PC-3 (cell line): ENCODE measurements around the gene PLAAT2. TPM values are rescaled to one million over a fixed set of nuclear protein-coding genes. Genes with fewer than 3 reads are reported as not detected.

Source experiments
- ATAC-seq: fragments of 200-7000 bp; cut with Tn5 transposase; 2 replicates; pipeline ENCODE4 v1.9.1; 2020; ENCODE audit warnings: mild to moderate bottlenecking, moderate library complexity
- BruUV-seq: library from RNA; stranded (reverse); fragments of 400-500 nt; replicated peaks from 2 replicates; lab custom pipeline; 2021; lab: Mats Ljungman, UMichigan
- CTCF ChIA-PET: fragments of 300-600 bp; sonication (Branson Sonifier 250); formaldehyde crosslinking; loops from one replicate; lab custom pipeline; 2022; ENCODE audit warnings: antibody characterized with exemption; lab: Charles Lee
- POLR2A ChIA-PET: fragments of 300-600 bp; sonication (Branson Sonifier 250); formaldehyde crosslinking; loops from one replicate; lab custom pipeline; 2022; ENCODE audit warnings: antibody characterized with exemption; ENCODE audit not compliant: unreplicated experiment; lab: Charles Lee
- DNase-seq: peaks from one replicate; pipeline ENCODE4 v3.0.0-alpha.2; 2015
- H2AFZ ChIP-seq: fragments of 300-600 bp; sonication (generic); 2 replicates; pipeline ENCODE4 v1.6.0; 2016; ENCODE audit warnings: antibody characterized with exemption, low read length
- H3F3A ChIP-seq: fragments of 300-600 bp; sonication (generic); one replicate; pipeline ENCODE4 v1.6.0; 2017; ENCODE audit warnings: antibody characterized with exemption, low read length, control low read depth, mild to moderate bottlenecking; ENCODE audit not compliant: unreplicated experiment
- H3K27ac ChIP-seq: fragments of 300-600 bp; sonication (generic); 2 replicates; pipeline ENCODE4 v1.5.1; 2016; ENCODE audit warnings: mild to moderate bottlenecking, low read length
- H3K27me3 ChIP-seq: fragments of 300-600 bp; sonication (generic); 2 replicates; pipeline ENCODE4 v1.6.1; 2016; ENCODE audit warnings: low read length, mixed read lengths
- H3K36me3 ChIP-seq: fragments of 300-600 bp; sonication (generic); 2 replicates; pipeline ENCODE4 v1.6.1; 2016; ENCODE audit warnings: low read depth, mixed run types, low read length, mixed read lengths
- H3K4me1 ChIP-seq: fragments of 300-600 bp; sonication (generic); 2 replicates; pipeline ENCODE4 v1.5.1; 2016; ENCODE audit warnings: low read length; ENCODE audit not compliant: insufficient read depth
- H3K4me2 ChIP-seq: fragments of 300-600 bp; sonication (generic); 2 replicates; pipeline ENCODE4 v1.6.0; 2016; ENCODE audit warnings: low read length
- H3K4me3 ChIP-seq: fragments of 300-600 bp; sonication (generic); 2 replicates; pipeline ENCODE4 v1.5.1; 2016; ENCODE audit warnings: mild to moderate bottlenecking, low read length, mixed read lengths
- H3K79me2 ChIP-seq: fragments of 300-600 bp; sonication (generic); 2 replicates; pipeline ENCODE4 v1.6.1; 2017; ENCODE audit warnings: low read length, mixed read lengths
- H3K9ac ChIP-seq: fragments of 300-600 bp; sonication (generic); 2 replicates; pipeline ENCODE4 v1.6.0; 2016; ENCODE audit warnings: mild to moderate bottlenecking, low read length
- H3K9me2 ChIP-seq: fragments of 300-600 bp; sonication (generic); replicated peaks from 2 replicates; pipeline ENCODE4 v1.6.1; 2016; ENCODE audit warnings: mixed run types, low read length, mixed read lengths
- H3K9me3 ChIP-seq: fragments of 300-600 bp; sonication (generic); 2 replicates; pipeline ENCODE4 v1.6.1; 2016; ENCODE audit warnings: low read length, mixed read lengths
- H4K20me1 ChIP-seq: fragments of 300-600 bp; sonication (generic); 2 replicates; pipeline ENCODE4 v1.6.1; 2016; ENCODE audit warnings: low read length, mixed read lengths
- CTCF ChIP-seq: fragments of 300-600 bp; sonication (generic); conservative IDR thresholded peaks from 2 replicates; pipeline ENCODE4 v1.5.1; 2017; ENCODE audit warnings: antibody characterized with exemption, low read depth, mild to moderate bottlenecking, low read length
- EZH2 ChIP-seq: fragments of 300-600 bp; sonication (generic); IDR thresholded peaks from one replicate; pipeline ENCODE4 v1.6.1; 2017; ENCODE audit warnings: antibody characterized with exemption, mild to moderate bottlenecking, low read length; ENCODE audit not compliant: unreplicated experiment
- EZH2phosphoT487 ChIP-seq: fragments of 300-600 bp; sonication (generic); IDR thresholded peaks from 2 replicates; pipeline ENCODE4 v1.6.1; 2018; ENCODE audit warnings: mild to moderate bottlenecking, antibody characterized with exemption, low read length, borderline replicate concordance
- intact Hi-C: fragments of 100-400 bp; cut with micrococcal nuclease; formaldehyde crosslinking; loops from 2 replicates; pipeline ENCODE4 v1.9.0; 2023
- total RNA-seq: library from RNA; depleted of rRNA; stranded (reverse); fragments of >200 nt; gene quantifications from 2 replicates; pipeline ENCODE4 v1.2.3, GENCODE V29; 2014

Gene PLAAT2
- total RNA-seq, 1 experiment from 2014 or later, result 5.6 TPM

GRCh38 chr11:63611395-63611747 is 48.2 kb upstream of the PLAAT2 start:
- DNase-seq (no peak), ATAC-seq (no peak)
- POLR2A ChIA-PET, result no interaction called here
- no peaks in the 10 kb centered on the region for H3K9me2 ChIP-seq
- no TSS peak for BruUV-seq
- H3K79me2 ChIP-seq, result peaks cover 62% of the 10 kb centered on the region
- no peaks in the 10 kb centered on the region for H3K9me3 ChIP-seq
- H3K27ac ChIP-seq, result no peak overlapping the region
- H2AFZ ChIP-seq, result no peak overlapping the region
- no peaks in the 10 kb centered on the region for H3K36me3 ChIP-seq
- H3K4me3 ChIP-seq, result no peak overlapping the region
- H3K4me2 ChIP-seq, result no peak overlapping the region; the same call in 1 of the 2 replicates
- CTCF ChIA-PET, result no interaction called here
- H4K20me1 ChIP-seq, result no peaks in the 10 kb centered on the region
- no peaks in the 10 kb centered on the region for H3K27me3 ChIP-seq
- H3F3A ChIP-seq, result no peaks in the 10 kb centered on the region
- no peak for TF ChIP-seq CTCF
- no peak for TF ChIP-seq EZH2
- no peak for TF ChIP-seq EZH2phosphoT487
- no peak overlapping the region for H3K9ac ChIP-seq
- intact Hi-C loops, result loop anchor here (5.0 kb wide), 1 partner anchor 44 kb away; no protein-coding TSS in a partner anchor
- peaks cover 4% of the 10 kb centered on the region; the same call in 1 of the 2 replicates for H3K4me1 ChIP-seq

- TF ChIP-seq CTCF, result no peak
- no peak for TF ChIP-seq EZH2
- no peak for TF ChIP-seq EZH2phosphoT487
- H3K9me3 ChIP-seq, result no peaks in the 10 kb centered on the region
- peaks cover 4% of the 10 kb centered on the region; the same call in 1 of the 2 replicates for H3K4me1 ChIP-seq
- H3K4me3 ChIP-seq, result no peak overlapping the region
- no peak overlapping the region for H3K4me2 ChIP-seq
- H3F3A ChIP-seq, result no peaks in the 10 kb centered on the region
- no peak overlapping the region for H3K27ac ChIP-seq
- no TSS peak for BruUV-seq
- no peaks in the 10 kb centered on the region for H3K36me3 ChIP-seq
- intact Hi-C loops, result loop anchor here (5.0 kb wide), 1 partner anchor 43 kb away; no protein-coding TSS in a partner anchor
- no peaks in the 10 kb centered on the region for H3K9me2 ChIP-seq
- no peak for DNase-seq
- peaks cover 66% of the 10 kb centered on the region for H3K79me2 ChIP-seq
- ChIA-PET POLR2A (no interaction called here), CTCF (no interaction called here)
- H2AFZ ChIP-seq, result no peak overlapping the region
- no peak overlapping the region for H3K9ac ChIP-seq
- ATAC-seq, result no peak
- no peaks in the 10 kb centered on the region for H4K20me1 ChIP-seq
- H3K27me3 ChIP-seq, result no peaks in the 10 kb centered on the region
Observed at GRCh38 chr11:63610604-63611394, 47.6 kb upstream of the PLAAT2 start.

GRCh38 chr11:63609971-63610580 is 46.9 kb upstream of the PLAAT2 start:
- ChIA-PET POLR2A (no interaction called here), CTCF (interaction anchor here (0.6 kb wide), 1 partner anchor 17 kb away, joined by 3 read pairs; no protein-coding TSS in a partner anchor)
- Histone ChIP-seq H3K27me3 (no peaks in the 10 kb centered on the region), H3K79me2 (peaks cover 71% of the 10 kb centered on the region), H3K4me3 (no peak overlapping the region), H3K9ac (no peak overlapping the region), H3K9me3 (no peaks in the 10 kb centered on the region), H3K4me1 (peaks cover 4% of the 10 kb centered on the region; the same call in 1 of the 2 replicates), H3F3A (no peaks in the 10 kb centered on the region), H2AFZ (no peak overlapping the region), H3K9me2 (no peaks in the 10 kb centered on the region), H3K27ac (no peak overlapping the region), H4K20me1 (no peaks in the 10 kb centered on the region), H3K36me3 (no peaks in the 10 kb centered on the region), H3K4me2 (no peak overlapping the region)
- no TSS peak for BruUV-seq
- TF ChIP-seq EZH2 (no peak), CTCF (no peak), EZH2phosphoT487 (no peak)
- intact Hi-C loops, result loop anchor here (5.0 kb wide), 1 partner anchor 43 kb away; no protein-coding TSS in a partner anchor
- DNase-seq, result no peak
- no peak for ATAC-seq
